ENCODE data around the gene ABCB4. TPM values are rescaled to one million over a fixed set of nuclear protein-coding genes. Genes with fewer than 3 reads are reported as not detected.

The ABCB4 gene
- total RNA-seq, 1 experiment from 2014 or later = 0.20 TPM

DNA sequence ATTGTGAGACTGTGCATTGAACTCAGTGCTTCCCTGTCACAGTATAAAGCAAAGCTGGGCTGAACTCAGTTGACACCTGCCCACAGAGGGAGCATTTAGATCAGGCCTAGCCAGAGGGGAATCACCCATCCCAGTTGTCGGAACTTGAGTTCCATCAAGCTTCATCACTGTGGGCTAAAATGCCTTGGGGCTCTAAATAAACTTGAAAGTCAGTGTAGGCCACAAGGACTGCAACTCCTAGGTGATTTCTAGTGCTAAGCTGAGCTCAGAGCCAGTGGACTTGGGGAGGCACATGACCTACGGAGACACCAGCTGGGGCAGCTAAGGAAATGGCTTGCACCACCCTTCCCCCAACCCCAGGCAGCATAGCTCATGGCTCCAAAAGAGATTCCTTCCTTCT lies 7.7 kb upstream of the ABCB4 start:
- no peak overlapping the region for H3T11ph ChIP-seq (ENCODE audit: low read length)
- Mint-ChIP-seq H3K4me1 (no peaks in the 10 kb centered on the region), H3K9me3 (no peaks in the 10 kb centered on the region), H3K36me3 (ENCODE audit: insufficient read depth in 1 of 3, low read depth in 3 of 3) (no peaks in the 10 kb centered on the region), H3K4me3 (no peak overlapping the region), H3K27ac (no peak overlapping the region; a peak in 1 of 7 replicates), H3K27me3 (ENCODE audit: low read depth) (peaks cover 3% of the 10 kb centered on the region; the same call in 1 of the 2 replicates)
- H3K27ac ChIP-seq (ENCODE audit: insufficient read length, low read depth, low read length) = no peak overlapping the region
- H3K23ac ChIP-seq (ENCODE audit: insufficient read length, low read depth, low read length) = no peak overlapping the region
- no peaks in the 10 kb centered on the region for H3K9me3 ChIP-seq (ENCODE audit: control insufficient read depth, low read depth, low read length)
- H3K27me3 ChIP-seq (ENCODE audit: insufficient read depth, low read length) = no peaks in the 10 kb centered on the region
- H3K23me2 ChIP-seq (ENCODE audit: insufficient read length, low read depth, low read length, poor library complexity, severe bottlenecking) = no peaks in the 10 kb centered on the region
- H2BK12ac ChIP-seq (ENCODE audit: insufficient read length, low read depth, low read length) = no peak overlapping the region
- no peak overlapping the region for H2BK15ac ChIP-seq (ENCODE audit: low read depth, low read length)
- H3K4ac ChIP-seq (ENCODE audit: low read depth, low read length) = no peak overlapping the region
- no peaks in the 10 kb centered on the region for H3K79me1 ChIP-seq (ENCODE audit: insufficient read depth, low read depth, low read length, poor library complexity, severe bottlenecking)
- H2AK5ac ChIP-seq (ENCODE audit: insufficient read length, low read length) = no peak overlapping the region
- H4K91ac ChIP-seq (ENCODE audit: insufficient read length, low read depth, low read length) = no peak overlapping the region
- no peaks in the 10 kb centered on the region for H3K4me1 ChIP-seq (ENCODE audit: insufficient read depth, low read length)
- no peak for DNase-seq
- no peak overlapping the region for H2BK5ac ChIP-seq (ENCODE audit: insufficient read length, low read length)
- no peaks in the 10 kb centered on the region for H4K20me1 ChIP-seq (ENCODE audit: control insufficient read depth, insufficient read depth, insufficient read length)
- no peak overlapping the region for H3K9ac ChIP-seq (ENCODE audit: extremely low read depth, insufficient read length, low read length)
- no peak overlapping the region for H2BK20ac ChIP-seq (ENCODE audit: low read depth, low read length, poor library complexity, severe bottlenecking)
- no peak overlapping the region for H4K8ac ChIP-seq (replicated peaks; ENCODE audit: insufficient read length, low read depth, low read length)
- no peak overlapping the region for H3K18ac ChIP-seq (ENCODE audit: insufficient read length, low read depth, low read length)
- no peak overlapping the region for H2BK120ac ChIP-seq (ENCODE audit: low read depth, low read length, poor library complexity, severe bottlenecking)
- no peak overlapping the region for H3K14ac ChIP-seq (ENCODE audit: insufficient read depth, low read length)
- no peak overlapping the region for H3K4me2 ChIP-seq (ENCODE audit: insufficient read depth, insufficient read length, low read length)
- no peak overlapping the region for H3K56ac ChIP-seq (ENCODE audit: insufficient read length, low read depth, low read length)
- WGBS (ENCODE audit: extremely low coverage, insufficient read length, low lambda C conversion rate) = no CpG with 5 or more reads among the region's 2 CpGs
- TF ChIP-seq, protein P1, sequence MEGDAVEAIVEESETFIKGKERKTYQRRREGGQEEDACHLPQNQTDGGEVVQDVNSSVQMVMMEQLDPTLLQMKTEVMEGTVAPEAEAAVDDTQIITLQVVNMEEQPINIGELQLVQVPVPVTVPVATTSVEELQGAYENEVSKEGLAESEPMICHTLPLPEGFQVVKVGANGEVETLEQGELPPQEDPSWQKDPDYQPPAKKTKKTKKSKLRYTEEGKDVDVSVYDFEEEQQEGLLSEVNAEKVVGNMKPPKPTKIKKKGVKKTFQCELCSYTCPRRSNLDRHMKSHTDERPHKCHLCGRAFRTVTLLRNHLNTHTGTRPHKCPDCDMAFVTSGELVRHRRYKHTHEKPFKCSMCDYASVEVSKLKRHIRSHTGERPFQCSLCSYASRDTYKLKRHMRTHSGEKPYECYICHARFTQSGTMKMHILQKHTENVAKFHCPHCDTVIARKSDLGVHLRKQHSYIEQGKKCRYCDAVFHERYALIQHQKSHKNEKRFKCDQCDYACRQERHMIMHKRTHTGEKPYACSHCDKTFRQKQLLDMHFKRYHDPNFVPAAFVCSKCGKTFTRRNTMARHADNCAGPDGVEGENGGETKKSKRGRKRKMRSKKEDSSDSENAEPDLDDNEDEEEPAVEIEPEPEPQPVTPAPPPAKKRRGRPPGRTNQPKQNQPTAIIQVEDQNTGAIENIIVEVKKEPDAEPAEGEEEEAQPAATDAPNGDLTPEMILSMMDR (conservative IDR thresholded peaks at IDR 0.05) = no peak
- no peaks in the 10 kb centered on the region for H3K79me2 ChIP-seq (ENCODE audit: insufficient read depth, low read length)
- no peak overlapping the region for H4K5ac ChIP-seq (ENCODE audit: insufficient read length, low read depth, low read length)
- H2AFZ ChIP-seq (ENCODE audit: low read length) = no peak overlapping the region
